H1 (cell line): Measurements from ENCODE around the gene TCF7L2. TPM values are rescaled to one million over a fixed set of nuclear protein-coding genes. Genes with fewer than 3 reads are reported as not detected.

Experiments used
- CTCF ChIA-PET: fragments of 300-600 bp; sonication (Branson Sonifier 250); formaldehyde crosslinking; loops from one replicate; lab custom pipeline; 2021; ENCODE audit not compliant: partially characterized antibody; lab: Charles Lee
- POLR2A ChIA-PET: fragments of 300-600 bp; sonication (Branson Sonifier 250); formaldehyde crosslinking; loops from one replicate; lab custom pipeline; 2021; ENCODE audit warnings: inconsistent platforms; ENCODE audit not compliant: partially characterized antibody; lab: Charles Lee
- DNase-seq, 2 experiments: peaks; one replicate each; pipeline versions ENCODE4 v3.0.0 to v3.0.0-alpha.2; 2010 to 2022; ENCODE audit warnings: low spot score in 2 of 2, low read depth in 1 of 2, mixed read lengths in 1 of 2
- FAIRE-seq: peaks from 2 replicates; lab custom pipeline; 2011; peaks lifted over from hg19 to GRCh38; lab: Jason Lieb, UNC
- H2AFZ ChIP-seq: 2 replicates; pipeline ENCODE4 v1.8.1; 2012; ENCODE audit warnings: low read length, inconsistent platforms
- H2AK5ac ChIP-seq: 2 replicates; pipeline ENCODE4 v1.6.1; 2013; ENCODE audit warnings: low read depth, low read length
- H2BK120ac ChIP-seq: replicated peaks from 2 replicates; pipeline ENCODE3; 2013; ENCODE audit warnings: low read depth, low read length, inconsistent platforms
- H2BK12ac ChIP-seq: 2 replicates; pipeline ENCODE4 v1.6.1; 2013; ENCODE audit warnings: low read depth, low read length
- H2BK15ac ChIP-seq: 2 replicates; pipeline ENCODE4 v1.6.1; 2013; ENCODE audit warnings: low read length
- H2BK20ac ChIP-seq: 2 replicates; pipeline ENCODE4 v1.6.1; 2013; ENCODE audit warnings: low read length
- H2BK5ac ChIP-seq: 2 replicates; pipeline ENCODE4 v1.6.1; 2013; ENCODE audit warnings: low read depth, low read length
- H3K14ac ChIP-seq: 2 replicates; pipeline ENCODE4 v1.6.1; 2013; ENCODE audit warnings: inconsistent platforms; ENCODE audit not compliant: insufficient read length
- H3K18ac ChIP-seq: 2 replicates; pipeline ENCODE4 v1.6.1; 2013; ENCODE audit warnings: low read length; ENCODE audit errors: extremely low read depth
- H3K23ac ChIP-seq: 2 replicates; pipeline ENCODE4 v1.6.1; 2013; ENCODE audit warnings: inconsistent platforms; ENCODE audit not compliant: insufficient read length
- H3K23me2 ChIP-seq: 2 replicates; pipeline ENCODE4 v1.6.1; 2013; ENCODE audit warnings: low read depth, low read length
- H3K27ac ChIP-seq: 2 replicates; pipeline ENCODE4 v1.6.1; 2011; ENCODE audit warnings: low read depth, low read length, inconsistent platforms
- H3K27me3 ChIP-seq, 4 experiments: replicated peaks in 1 of 4; 1 replicate in 1 of 4; 2 replicates in 3 of 4; pipeline versions ENCODE4 v1.6.1 to v1.8.1; 2011 to 2013; ENCODE audit warnings: low read length in 3 of 4, mild to moderate bottlenecking in 3 of 4, inconsistent platforms in 2 of 4, mixed read lengths in 2 of 4, moderate library complexity in 1 of 4; ENCODE audit not compliant: control insufficient read depth in 3 of 4, insufficient read depth in 3 of 4; ENCODE audit errors: extremely low read depth in 1 of 4
- H3K36me3 ChIP-seq, 4 experiments: 2 replicates each; pipeline versions ENCODE4 v1.6.1 to v1.8.1; 2011 to 2013; ENCODE audit warnings: mild to moderate bottlenecking in 4 of 4, low read length in 3 of 4, moderate library complexity in 2 of 4, control low read depth in 1 of 4, inconsistent platforms in 1 of 4; ENCODE audit not compliant: insufficient read depth in 4 of 4, control insufficient read depth in 2 of 4
- H3K4ac ChIP-seq: replicated peaks from 2 replicates; pipeline ENCODE3; 2013; ENCODE audit warnings: low read length, low read depth, mixed read lengths, inconsistent platforms; ENCODE audit not compliant: insufficient read length
- H3K4me1 ChIP-seq, 4 experiments: replicated peaks in 1 of 4; 1 replicate in 1 of 4; 2 replicates in 3 of 4; pipeline versions ENCODE4 v1.6.1 to v1.8.1; 2011 to 2013; ENCODE audit warnings: low read length in 3 of 4, inconsistent platforms in 2 of 4, mixed read lengths in 1 of 4; ENCODE audit not compliant: insufficient read depth in 4 of 4, control insufficient read depth in 3 of 4
- H3K4me2 ChIP-seq, 2 experiments: 2 replicates each; pipeline versions ENCODE4 v1.6.1 to v1.8.1; 2011 to 2013; ENCODE audit warnings: low read depth in 2 of 2, low read length in 2 of 2, control low read depth in 1 of 2, inconsistent platforms in 1 of 2, mild to moderate bottlenecking in 1 of 2; ENCODE audit not compliant: insufficient read depth in 1 of 2
- H3K4me3 ChIP-seq, 4 experiments: fragments of 200-600, 300-600 bp in 1 of 4; sonication (generic), shearing (Covaris generic), sonication (Bioruptor Twin) in 1 of 4; 2 replicates each; pipeline versions ENCODE4 v1.5.1 to v1.8.1; 2011 to 2016; ENCODE audit warnings: low read length in 4 of 4, low read depth in 3 of 4, control low read depth in 2 of 4, inconsistent platforms in 2 of 4, mild to moderate bottlenecking in 2 of 4, mixed read lengths in 1 of 4, moderate library complexity in 1 of 4; ENCODE audit not compliant: insufficient read depth in 2 of 4; ENCODE audit errors: extremely low read depth in 1 of 4
- H3K56ac ChIP-seq: replicated peaks from 2 replicates; pipeline ENCODE3; 2013; ENCODE audit warnings: low read depth, mild to moderate bottlenecking, mixed read lengths, low read length, inconsistent platforms; ENCODE audit not compliant: insufficient read length
- H3K79me1 ChIP-seq: 2 replicates; pipeline ENCODE4 v1.6.1; 2013; ENCODE audit warnings: low read depth, low read length, control low read depth
- H3K79me2 ChIP-seq, 2 experiments: 2 replicates each; pipeline versions ENCODE4 v1.6.1 to v1.8.1; 2012 to 2013; ENCODE audit warnings: low read length in 2 of 2, mild to moderate bottlenecking in 2 of 2, inconsistent platforms in 1 of 2; ENCODE audit not compliant: insufficient read depth in 2 of 2, control insufficient read depth in 1 of 2
- H3K9ac ChIP-seq, 4 experiments: replicated peaks in 1 of 4; 1 replicate in 1 of 4; 2 replicates in 3 of 4; pipeline versions ENCODE4 v1.6.1 to v1.8.1; 2011 to 2013; ENCODE audit warnings: low read depth in 3 of 4, low read length in 3 of 4, control low read depth in 2 of 4, mild to moderate bottlenecking in 2 of 4, moderate library complexity in 2 of 4, inconsistent platforms in 1 of 4; ENCODE audit errors: extremely low read depth in 1 of 4
- H3K9me3 ChIP-seq, 2 experiments: 2 replicates each; pipeline versions ENCODE4 v1.6.1 to v1.8.1; 2012 to 2013; ENCODE audit warnings: mild to moderate bottlenecking in 2 of 2, moderate library complexity in 2 of 2, control low read depth in 1 of 2, inconsistent platforms in 1 of 2, low read depth in 1 of 2, low read length in 1 of 2, mixed read lengths in 1 of 2; ENCODE audit not compliant: insufficient read depth in 2 of 2
- H4K20me1 ChIP-seq, 2 experiments: replicated peaks in 1 of 2; 2 replicates each; pipeline versions ENCODE3 to v1.8.1; 2011 to 2013; ENCODE audit warnings: inconsistent platforms in 2 of 2, low read length in 2 of 2, mild to moderate bottlenecking in 1 of 2; ENCODE audit not compliant: insufficient read depth in 2 of 2, control insufficient read depth in 1 of 2
- H4K5ac ChIP-seq: 2 replicates; pipeline ENCODE4 v1.6.1; 2013; ENCODE audit warnings: low read length, low read depth, mixed read lengths, inconsistent platforms; ENCODE audit not compliant: insufficient read length
- H4K8ac ChIP-seq: 2 replicates; pipeline ENCODE4 v1.8.0; 2013; ENCODE audit warnings: mild to moderate bottlenecking, moderate library complexity, low read length, inconsistent platforms; ENCODE audit not compliant: insufficient read depth; ENCODE audit errors: extremely low read depth
- H4K91ac ChIP-seq: replicated peaks from 2 replicates; pipeline ENCODE3; 2013; ENCODE audit warnings: low read length, mixed read lengths, inconsistent platforms; ENCODE audit not compliant: insufficient read length
- BCL11A ChIP-seq, 2 experiments: IDR thresholded peaks; one replicate each; pipeline ENCODE4 v1.6.1; 2011; ENCODE audit warnings: low read depth in 2 of 2, low read length in 2 of 2, mild to moderate bottlenecking in 2 of 2
- WGBS, 2 experiments: shearing (Covaris generic) in 1 of 2; methylation state at CpG; one replicate each; pipeline versions ENCODE4 v1.1.6 to v1.1.7; 2013 to 2015; ENCODE audit warnings: low lambda C conversion rate in 2 of 2, mixed read lengths in 2 of 2, inconsistent platforms in 1 of 2, low coverage in 1 of 2, missing lambda C conversion rate in 1 of 2; ENCODE audit not compliant: insufficient replicate concordance in 2 of 2, insufficient coverage in 1 of 2, insufficient read length in 1 of 2; ENCODE audit errors: extremely low coverage in 1 of 2, missing lambda C conversion rate in 1 of 2; 5-methylcytosine and 5-hydroxymethylcytosine counted together
- polyA plus RNA-seq, 7 experiments: library from polyadenylated mRNA; depleted of rRNA in 3 of 7; stranded (reverse) in 5 of 7; unstranded in 2 of 7; fragments of >200 nt in 5 of 7; fragments of 200-250 nt in 2 of 7; gene quantifications; 1 replicate in 5 of 7; 2 replicates in 1 of 7; 4 replicates in 1 of 7; pipeline versions ENCODE4 v1.2.1 to v1.2.3, GENCODE V29; 2011 to 2013; ENCODE audit warnings: missing spikeins in 2 of 7, mixed read lengths in 2 of 7
- total RNA-seq: library from RNA; stranded (reverse); fragmentation: NEBNext Ultra II Directional; extraction: Animal tissue kit (Norgen Biotek cat#: 25700); gene quantifications from 2 replicates; pipeline ENCODE4 v1.2.1, GENCODE V29; 2021

Gene TCF7L2
- total and polyA plus RNA-seq, 2 of the 8 experiments (the other 6 are each of a cell fraction or from before 2014, with no cell fraction given) = 33.9 to 67.3 TPM

- no peak overlapping the region for H3K4me3 ChIP-seq
- no peaks in the 10 kb centered on the region for H3K27me3 ChIP-seq
- H4K5ac ChIP-seq = no peak overlapping the region
- no peak for FAIRE-seq
- no peak for TF ChIP-seq BCL11A (IDR thresholded peaks at IDR 0.05; ENCODE audit: low read depth in 2 of 2, low read length in 2 of 2)
- no peak for DNase-seq
- H3K23ac ChIP-seq = no peak overlapping the region
- no peak overlapping the region for H2BK120ac ChIP-seq
- H4K8ac ChIP-seq = no peak overlapping the region
- H3K79me1 ChIP-seq = peaks cover 8% of the 10 kb centered on the region; the same call in 1 of the 2 replicates
- H3K4me2 ChIP-seq = no peak overlapping the region
- no peak overlapping the region for H4K91ac ChIP-seq
- H3K9me3 ChIP-seq = no peaks in the 10 kb centered on the region
- ChIA-PET CTCF (interaction anchor here (0.8 to 1.0 kb wide), 3 partner anchors 9 to 44 kb away, joined by 3 read pairs; no protein-coding TSS in a partner anchor), POLR2A (interaction anchor here (1.2 kb wide), 1 partner anchor 21 kb away, joined by 4 read pairs; no protein-coding TSS in a partner anchor)
- WGBS, 2 experiments = 89% methylated on average over 6 of the region's 6 CpGs; no CpG with 5 or more reads in 1 of the 2 experiments
- no peaks in the 10 kb centered on the region for H3K23me2 ChIP-seq
- H3K4ac ChIP-seq = no peak overlapping the region
- no peak overlapping the region for H3K18ac ChIP-seq
- 0 out of 2 replicates have a peak overlapping the region, but pooled peaks have one; percentile 19 for H3K27ac ChIP-seq
- H2BK12ac ChIP-seq = 0 out of 2 replicates have a peak overlapping the region, but pooled peaks have one; percentile 23
- H3K14ac ChIP-seq = no peak overlapping the region
- no peak overlapping the region for H3K56ac ChIP-seq
- H2BK20ac ChIP-seq = no peak overlapping the region
- H2BK5ac ChIP-seq = no peak overlapping the region
- no peak overlapping the region for H2AFZ ChIP-seq
- no peak overlapping the region for H3K9ac ChIP-seq
- peaks cover 3 to 7% of the 10 kb centered on the region in 2 experiments for H4K20me1 ChIP-seq
- H2AK5ac ChIP-seq = no peak overlapping the region
- H2BK15ac ChIP-seq = 0 out of 2 replicates have a peak overlapping the region, but pooled peaks have one; percentile 67
- peaks cover 2 to 24% (median 3%) of the 10 kb centered on the region in 4 experiments; a peak in 4 of 8 replicates for H3K36me3 ChIP-seq
- peaks cover 1 to 4% (median 3%) of the 10 kb centered on the region in 4 experiments; a peak in 4 of 7 replicates for H3K4me1 ChIP-seq
- peaks cover 0 to 76% of the 10 kb centered on the region in 2 experiments; a peak in 3 of 4 replicates for H3K79me2 ChIP-seq
Observed at GRCh38 chr10:113097036-113097435, 147.0 kb downstream of the TCF7L2 start.
